ENCODE data around the gene ABHD8.

Gene ABHD8

GRCh38 chr19:17334414-17335409 lies 31.5 kb upstream of the ABHD8 start, which contains the start of gene ANO8:
Gene ANO8, minus strand, starts transcription at chr19:17334855. Its CDS starts 185 bp downstream, at chr19:17334670.
- Histone ChIP-seq H3K4me1 (no peaks in the 10 kb centered on the region; the same call in 1 of the 2 replicates), H3K36me3 (no peaks in the 10 kb centered on the region; the same call in 1 of the 2 replicates), H3K27me3 (no peaks in the 10 kb centered on the region), H3K4me3 (ENCODE audit: low read depth, low read length) (peak within 1 kb of the TSS; percentile 74), H3K9me3 (no peaks in the 10 kb centered on the region)
- TF ChIP-seq, protein P1, sequence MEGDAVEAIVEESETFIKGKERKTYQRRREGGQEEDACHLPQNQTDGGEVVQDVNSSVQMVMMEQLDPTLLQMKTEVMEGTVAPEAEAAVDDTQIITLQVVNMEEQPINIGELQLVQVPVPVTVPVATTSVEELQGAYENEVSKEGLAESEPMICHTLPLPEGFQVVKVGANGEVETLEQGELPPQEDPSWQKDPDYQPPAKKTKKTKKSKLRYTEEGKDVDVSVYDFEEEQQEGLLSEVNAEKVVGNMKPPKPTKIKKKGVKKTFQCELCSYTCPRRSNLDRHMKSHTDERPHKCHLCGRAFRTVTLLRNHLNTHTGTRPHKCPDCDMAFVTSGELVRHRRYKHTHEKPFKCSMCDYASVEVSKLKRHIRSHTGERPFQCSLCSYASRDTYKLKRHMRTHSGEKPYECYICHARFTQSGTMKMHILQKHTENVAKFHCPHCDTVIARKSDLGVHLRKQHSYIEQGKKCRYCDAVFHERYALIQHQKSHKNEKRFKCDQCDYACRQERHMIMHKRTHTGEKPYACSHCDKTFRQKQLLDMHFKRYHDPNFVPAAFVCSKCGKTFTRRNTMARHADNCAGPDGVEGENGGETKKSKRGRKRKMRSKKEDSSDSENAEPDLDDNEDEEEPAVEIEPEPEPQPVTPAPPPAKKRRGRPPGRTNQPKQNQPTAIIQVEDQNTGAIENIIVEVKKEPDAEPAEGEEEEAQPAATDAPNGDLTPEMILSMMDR (IDR thresholded peaks at IDR 0.05; ENCODE audit: low read depth, low read length), result no peak
- DNase-seq, result peak; percentile 96

DNA sequence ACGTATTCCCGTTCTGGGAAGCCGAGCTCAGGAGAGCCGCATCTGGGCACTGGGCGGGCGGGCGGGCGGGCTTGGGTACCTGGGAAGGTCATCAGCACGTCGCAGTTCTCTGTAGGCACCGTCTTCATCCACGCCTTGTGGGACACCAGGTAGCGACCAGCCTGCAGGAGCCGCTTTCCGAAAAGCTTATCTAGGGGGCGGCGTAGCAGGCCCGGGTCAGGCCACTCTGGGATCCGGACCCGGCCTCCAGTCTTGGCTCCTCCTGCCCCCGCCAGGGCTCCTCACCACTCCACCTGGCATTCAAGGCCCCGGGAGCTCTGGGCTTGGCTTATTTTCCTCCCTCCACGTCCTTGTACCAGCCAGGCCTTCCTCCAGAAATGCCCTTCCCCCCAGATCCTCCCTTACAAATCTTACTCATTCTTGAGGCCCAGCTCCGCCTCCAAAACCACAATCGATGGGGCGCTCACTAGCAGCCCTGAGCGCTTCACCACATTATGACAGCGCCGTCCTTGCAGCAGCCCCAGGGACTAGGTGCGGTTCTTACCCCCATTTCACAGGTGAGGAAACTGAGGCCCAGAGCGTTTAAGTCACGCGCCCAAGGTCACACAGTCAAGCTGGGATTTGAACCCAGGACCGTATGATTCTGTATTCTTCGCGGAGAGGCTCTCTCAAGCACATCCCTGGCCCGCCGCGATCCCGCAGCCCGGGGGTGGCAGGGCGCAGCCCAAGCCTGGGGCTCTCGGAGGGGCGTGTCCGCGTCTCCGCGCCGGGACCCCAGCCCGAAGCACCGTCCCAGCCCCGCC lies 30.6 kb upstream of the ABHD8 start:
- Histone ChIP-seq H3K4me1 (no peaks in the 10 kb centered on the region; the same call in 1 of the 2 replicates), H3K9me3 (no peaks in the 10 kb centered on the region), H3K36me3 (no peaks in the 10 kb centered on the region; the same call in 1 of the 2 replicates), H3K27me3 (no peaks in the 10 kb centered on the region), H3K4me3 (ENCODE audit: low read depth, low read length) (peak overlapping the region; percentile 74)
- TF ChIP-seq, protein P1 (IDR thresholded peaks at IDR 0.05; ENCODE audit: low read depth, low read length), result no peak
- no peak for DNase-seq

GRCh38 chr19:17332677-17333581 lies 29.7 kb upstream of the ABHD8 start:
- TF ChIP-seq, protein P1 (IDR thresholded peaks at IDR 0.05; ENCODE audit: low read depth, low read length), result no peak
- no peaks in the 10 kb centered on the region; the same call in 1 of the 2 replicates for H3K4me1 ChIP-seq
- DNase-seq, result peak; percentile 98
- no peak overlapping the region; the same call in 1 of the 2 replicates for H3K4me3 ChIP-seq (ENCODE audit: low read depth, low read length)
- no peaks in the 10 kb centered on the region for H3K9me3 ChIP-seq
- H3K27me3 ChIP-seq, result no peaks in the 10 kb centered on the region
- H3K36me3 ChIP-seq, result no peaks in the 10 kb centered on the region

DNA sequence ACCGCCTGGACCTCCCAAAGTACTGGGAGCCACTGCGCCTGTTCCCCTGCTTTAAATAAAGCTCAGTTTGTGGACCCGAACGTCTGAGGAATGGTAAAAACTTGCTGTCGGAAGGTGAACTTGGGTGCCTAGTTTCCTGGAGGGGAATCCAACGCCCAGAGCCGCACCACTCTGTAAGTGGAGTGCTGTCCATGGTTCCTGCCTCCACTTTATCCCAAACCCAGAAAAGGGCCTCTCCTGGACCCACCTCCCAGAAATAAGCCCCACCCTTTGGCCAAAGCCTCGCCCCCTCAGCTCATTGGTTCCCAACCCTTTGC lies 29.1 kb upstream of the ABHD8 start:
- no peak overlapping the region for H3K4me3 ChIP-seq (ENCODE audit: low read depth, low read length)
- H3K36me3 ChIP-seq, result no peaks in the 10 kb centered on the region
- DNase-seq, result no peak
- no peaks in the 10 kb centered on the region for H3K27me3 ChIP-seq
- H3K4me1 ChIP-seq, result no peaks in the 10 kb centered on the region; the same call in 1 of the 2 replicates
- TF ChIP-seq, protein P1 (IDR thresholded peaks at IDR 0.05; ENCODE audit: low read depth, low read length), result no peak
- H3K9me3 ChIP-seq, result no peaks in the 10 kb centered on the region

DNA sequence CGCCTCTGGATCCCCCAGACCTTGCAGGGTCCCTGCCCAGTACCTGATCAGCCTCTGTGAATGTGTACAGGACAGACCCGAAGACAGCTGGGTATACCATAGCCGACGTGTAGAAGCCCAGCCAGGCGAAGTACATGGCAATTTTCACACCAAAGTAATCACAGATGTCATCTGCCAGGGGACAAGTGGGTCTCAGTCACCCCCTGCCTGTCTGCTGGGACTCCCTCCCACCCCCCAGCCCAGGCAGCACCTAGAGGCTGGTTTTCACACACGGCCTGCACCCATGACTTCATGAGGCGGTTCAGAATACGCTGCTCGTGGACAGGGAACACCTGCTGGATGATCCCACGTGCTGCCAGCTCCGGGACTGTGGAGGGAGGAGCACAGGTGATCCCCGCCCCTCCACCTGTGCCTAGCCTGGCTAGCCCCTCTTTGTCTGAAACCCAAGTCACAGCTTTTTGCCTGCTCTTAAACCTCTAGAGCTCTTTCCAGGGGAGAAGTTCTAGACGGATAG lies 27.9 kb upstream of the ABHD8 start:
- no peaks in the 10 kb centered on the region for H3K36me3 ChIP-seq
- no peak for DNase-seq
- no peaks in the 10 kb centered on the region for H3K27me3 ChIP-seq
- TF ChIP-seq, protein P1 (IDR thresholded peaks at IDR 0.05; ENCODE audit: low read depth, low read length), result no peak
- H3K4me3 ChIP-seq (ENCODE audit: low read depth, low read length), result no peak overlapping the region
- no peaks in the 10 kb centered on the region for H3K9me3 ChIP-seq
- no peaks in the 10 kb centered on the region; the same call in 1 of the 2 replicates for H3K4me1 ChIP-seq
